ENCODE results near the gene PSME1. TPM values are rescaled to one million over a fixed set of nuclear protein-coding genes. Genes with fewer than 3 reads are reported as not detected.

Gene PSME1
- 100 to 1,000 TPM; 196 to 249 TPM for total RNA-seq
- long read RNA-seq, transcript PSME1-201 (11 exons, 1,006 nt) = major isoform, 169 of 207 reads
- long read RNA-seq, partial matches to known transcripts = 26 of 207 reads
- long read RNA-seq, other reads (novel, unspliced or antisense) = 11 of 207 reads

DNA sequence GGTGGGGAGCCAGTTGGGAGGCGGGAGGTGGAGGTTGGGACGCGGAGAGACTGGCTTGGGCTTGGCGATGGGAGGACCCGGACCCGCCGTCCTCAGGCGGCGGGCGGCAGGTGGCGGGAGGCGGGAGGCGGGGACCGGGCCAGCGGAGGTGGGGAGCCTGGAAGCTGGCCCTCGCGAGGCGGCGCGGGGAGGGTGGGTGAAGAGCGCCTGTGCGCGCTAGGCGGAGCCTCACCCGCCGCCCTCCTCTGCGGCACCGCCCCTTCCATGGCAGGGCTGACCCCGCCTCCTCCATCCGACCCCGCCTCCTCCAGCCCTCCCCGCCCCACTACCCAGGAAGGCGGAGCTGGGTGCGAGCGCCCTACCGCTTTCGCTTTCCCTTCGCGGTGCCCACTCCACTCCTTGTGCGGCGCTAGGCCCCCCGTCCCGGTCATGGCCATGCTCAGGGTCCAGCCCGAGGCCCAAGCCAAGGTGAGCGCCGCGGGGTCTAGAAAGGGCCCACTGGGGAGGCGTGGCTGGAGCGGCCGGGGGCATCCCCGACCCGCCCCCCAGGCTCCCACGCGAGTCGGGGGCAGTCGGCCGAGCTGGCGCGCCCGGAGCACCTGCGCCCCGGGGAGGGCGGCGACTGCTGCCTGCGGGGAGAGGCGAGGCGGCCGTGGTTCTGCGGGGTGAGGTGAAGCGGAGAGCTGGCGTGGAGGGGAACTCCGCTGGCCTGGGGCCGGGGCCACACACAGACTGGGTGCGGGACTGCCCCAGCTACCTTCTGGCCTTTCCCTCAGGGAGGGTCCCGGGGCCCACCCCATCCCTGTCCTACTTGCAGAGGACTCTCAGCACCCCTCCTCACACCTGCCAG is at the start of gene PSME1:
Gene PSME1 (plus strand): TSS at position 361 of the 850 bp plus-strand sequence. CDS start 69 bp downstream, at position 430.
- intact Hi-C loops (cut with DNase I, micrococcal nuclease) = no loop called here
- ATAC-seq (peak; percentile 93), DNase-seq (peak; percentile 94 to 97)

GRCh38 chr14:24087004-24087403 is 49.0 kb upstream of the PSME1 start:
- ATAC-seq (no peak), DNase-seq (no peak)
- intact Hi-C loops (cut with DNase I, micrococcal nuclease) = no loop called here

GRCh38 chr14:24088095-24088494 is 47.9 kb upstream of the PSME1 start:
- intact Hi-C loops (cut with DNase I, micrococcal nuclease) = no loop called here
- ATAC-seq (no peak), DNase-seq (no peak)

- DNase-seq = no peak
- intact Hi-C loops (cut with DNase I, micrococcal nuclease) = no loop called here
- no peak for ATAC-seq
Measured at GRCh38 chr14:24089890-24090289, 46.1 kb upstream of the PSME1 start.

GRCh38 chr14:24092110-24092504 is 43.9 kb upstream of the PSME1 start:
- ATAC-seq = peak; percentile 25
- intact Hi-C loops (cut with DNase I, micrococcal nuclease) = no loop called here
- peak; percentile 31 to 61 for DNase-seq

GRCh38 chr14:24092505-24093206 is 43.3 kb upstream of the PSME1 start:
- intact Hi-C loops (cut with DNase I, micrococcal nuclease) = no loop called here
- DNase-seq (no peak), ATAC-seq (no peak)

DNA sequence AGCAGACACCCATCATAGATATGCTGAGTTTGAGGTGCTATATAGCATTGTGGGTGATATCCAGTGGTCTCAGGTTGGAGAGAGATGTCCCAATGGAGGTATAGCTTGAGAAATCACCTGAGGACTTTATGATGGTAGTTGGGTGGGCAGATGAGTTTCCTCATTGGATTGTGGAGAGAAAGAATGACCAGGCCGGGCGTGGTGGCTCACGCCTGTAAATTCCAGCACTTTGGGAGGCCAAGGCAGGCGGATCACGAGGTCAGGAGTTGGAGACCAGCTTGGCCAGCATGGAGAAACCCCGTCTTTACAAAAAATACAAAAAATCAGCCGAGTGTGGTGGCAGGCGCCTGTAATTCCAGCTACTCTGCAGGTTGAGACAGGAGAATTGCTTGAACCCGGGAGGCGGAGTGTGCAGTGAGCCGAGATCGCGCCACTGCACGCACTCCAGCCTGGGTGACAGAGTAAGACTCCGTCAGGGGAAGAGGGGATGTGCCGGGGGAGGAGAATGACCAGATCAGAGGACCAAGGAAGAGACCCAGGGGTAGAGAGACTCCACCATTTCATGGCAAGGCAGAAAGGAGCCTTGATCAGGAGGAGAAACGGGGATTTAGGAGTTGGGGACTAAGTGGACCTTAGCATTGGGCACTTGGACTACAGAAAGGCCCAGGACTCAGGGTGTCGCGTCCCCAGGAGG is 42.6 kb upstream of the PSME1 start:
- ATAC-seq = no peak
- intact Hi-C loops (cut with DNase I, micrococcal nuclease) = no loop called here

GRCh38 chr14:24093901-24094840 is 41.8 kb upstream of the PSME1 start, which contains the start of gene PCK2:
PCK2 (plus strand) TSS chr14:24094311; CDS start chr14:24094406, 95 bp downstream.
- ATAC-seq (peak; percentile 74), DNase-seq (peak; percentile 97)
- intact Hi-C loops (cut with DNase I, micrococcal nuclease) = no loop called here

More for the DNA sequence above, 42.6 kb upstream of the PSME1 start:
- no peak for DNase-seq

DNA sequence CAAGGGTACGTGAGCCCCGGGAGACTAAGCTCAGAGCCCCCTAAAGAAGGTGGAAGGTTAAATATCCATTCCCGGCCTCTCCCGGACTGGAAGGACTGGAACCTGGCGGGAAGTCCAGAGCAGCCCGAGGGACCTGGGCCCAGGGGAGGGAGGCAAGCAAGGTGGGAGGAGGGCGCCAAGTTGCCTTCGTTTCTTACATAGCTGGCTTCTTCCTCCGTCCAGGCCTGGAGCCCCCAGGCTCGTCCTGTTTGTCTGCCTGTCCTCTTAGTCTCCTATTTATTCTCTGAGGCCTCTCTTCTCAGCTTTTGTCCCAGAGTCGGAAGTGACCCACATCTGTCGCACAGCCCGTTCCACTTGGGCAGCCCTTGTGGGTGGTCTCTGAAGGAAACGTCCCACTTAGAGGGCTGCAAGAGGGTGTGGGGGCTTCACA is 41.1 kb upstream of the PSME1 start:
- DNase-seq = peak in 1 of 2 donors; percentile 44
- peak; percentile 3 for ATAC-seq
- intact Hi-C loops (cut with DNase I, micrococcal nuclease) = no loop called here

GRCh38 chr14:24095271-24096068 is 40.5 kb upstream of the PSME1 start:
- DNase-seq (peak; percentile 91 to 95), ATAC-seq (peak; percentile 65)
- intact Hi-C loops (cut with DNase I, micrococcal nuclease) = no loop called here

GRCh38 chr14:24096545-24097181 is 39.3 kb upstream of the PSME1 start:
- DNase-seq = no peak
- no peak for ATAC-seq
- intact Hi-C loops (cut with DNase I, micrococcal nuclease) = no loop called here

DNA sequence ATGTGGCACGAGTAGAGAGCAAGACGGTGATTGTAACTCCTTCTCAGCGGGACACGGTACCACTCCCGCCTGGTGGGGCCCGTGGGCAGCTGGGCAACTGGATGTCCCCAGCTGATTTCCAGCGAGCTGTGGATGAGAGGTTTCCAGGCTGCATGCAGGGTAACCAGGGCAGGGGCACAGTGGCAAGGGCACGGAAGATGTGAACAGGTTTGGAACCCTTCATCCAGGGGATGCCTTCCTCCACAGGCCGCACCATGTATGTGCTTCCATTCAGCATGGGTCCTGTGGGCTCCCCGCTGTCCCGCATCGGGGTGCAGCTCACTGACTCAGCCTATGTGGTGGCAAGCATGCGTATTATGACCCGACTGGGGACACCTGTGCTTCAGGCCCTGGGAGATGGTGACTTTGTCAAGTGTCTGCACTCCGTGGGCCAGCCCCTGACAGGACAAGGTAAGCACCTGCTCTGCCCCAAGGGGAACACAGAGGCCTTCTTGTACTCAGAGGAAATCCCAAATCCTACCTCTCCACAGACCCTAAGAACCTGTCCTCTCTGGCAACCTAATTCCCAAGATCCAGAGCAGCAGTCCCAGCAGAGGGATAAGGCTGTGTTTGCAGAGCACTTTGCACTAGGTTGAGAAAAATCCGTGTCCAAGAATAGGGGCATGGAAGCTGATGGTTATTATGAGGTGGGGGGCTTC is 37.6 kb upstream of the PSME1 start:
- intact Hi-C loops (cut with DNase I, micrococcal nuclease) = no loop called here
- DNase-seq = no peak
- no peak for ATAC-seq

DNA sequence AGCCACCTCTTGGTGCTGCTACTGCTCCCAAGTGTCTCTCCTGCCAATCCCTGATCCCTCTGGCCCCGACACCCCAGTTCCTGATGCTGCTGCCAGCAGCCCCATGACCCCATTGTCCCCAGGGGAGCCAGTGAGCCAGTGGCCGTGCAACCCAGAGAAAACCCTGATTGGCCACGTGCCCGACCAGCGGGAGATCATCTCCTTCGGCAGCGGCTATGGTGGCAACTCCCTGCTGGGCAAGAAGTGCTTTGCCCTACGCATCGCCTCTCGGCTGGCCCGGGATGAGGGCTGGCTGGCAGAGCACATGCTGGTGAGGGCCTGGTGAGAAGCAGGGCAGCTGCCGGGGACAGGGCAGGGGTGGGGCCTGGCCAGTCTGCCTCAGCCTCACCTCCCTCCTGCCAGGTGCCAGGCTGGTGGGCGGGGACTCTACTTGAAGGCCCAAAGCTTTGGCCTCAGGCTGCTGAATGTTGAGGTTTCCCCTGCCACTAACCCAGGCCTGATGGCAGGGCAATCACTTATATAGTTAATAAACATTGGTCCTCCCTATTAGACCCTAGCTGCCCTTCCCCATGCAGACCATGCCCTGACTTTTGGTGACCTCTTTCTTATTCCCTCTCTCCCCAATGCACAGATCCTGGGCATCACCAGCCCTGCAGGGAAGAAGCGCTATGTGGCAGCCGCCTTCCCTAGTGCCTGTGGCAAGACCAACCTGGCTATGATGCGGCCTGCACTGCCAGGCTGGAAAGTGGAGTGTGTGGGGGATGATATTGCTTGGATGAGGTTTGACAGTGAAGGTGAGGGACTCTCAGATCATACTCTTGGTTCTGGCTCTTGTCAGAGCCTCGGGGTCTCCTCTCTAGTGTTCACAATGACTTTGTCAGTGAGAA is 36.8 kb upstream of the PSME1 start:
- intact Hi-C loops (cut with DNase I, micrococcal nuclease) = no loop called here
- ATAC-seq = no peak
- peak in 1 of 2 donors; percentile 48 for DNase-seq

GRCh38 chr14:24100197-24100981 is 35.6 kb upstream of the PSME1 start:
- no peak for DNase-seq
- intact Hi-C loops (cut with DNase I, micrococcal nuclease) = no loop called here

More at GRCh38 chr14:24100197-24100981, 35.6 kb upstream of the PSME1 start:
- ATAC-seq = no peak

Data from left colon (tissue), 2 donors.